ENCODE results near the gene AS3MT.
"Not testable (repeated sequence)": the region's sequence is repeated elsewhere in the genome, so short reads cannot be mapped to it uniquely, and the experiment has no call there.

AS3MT gene

DNA sequence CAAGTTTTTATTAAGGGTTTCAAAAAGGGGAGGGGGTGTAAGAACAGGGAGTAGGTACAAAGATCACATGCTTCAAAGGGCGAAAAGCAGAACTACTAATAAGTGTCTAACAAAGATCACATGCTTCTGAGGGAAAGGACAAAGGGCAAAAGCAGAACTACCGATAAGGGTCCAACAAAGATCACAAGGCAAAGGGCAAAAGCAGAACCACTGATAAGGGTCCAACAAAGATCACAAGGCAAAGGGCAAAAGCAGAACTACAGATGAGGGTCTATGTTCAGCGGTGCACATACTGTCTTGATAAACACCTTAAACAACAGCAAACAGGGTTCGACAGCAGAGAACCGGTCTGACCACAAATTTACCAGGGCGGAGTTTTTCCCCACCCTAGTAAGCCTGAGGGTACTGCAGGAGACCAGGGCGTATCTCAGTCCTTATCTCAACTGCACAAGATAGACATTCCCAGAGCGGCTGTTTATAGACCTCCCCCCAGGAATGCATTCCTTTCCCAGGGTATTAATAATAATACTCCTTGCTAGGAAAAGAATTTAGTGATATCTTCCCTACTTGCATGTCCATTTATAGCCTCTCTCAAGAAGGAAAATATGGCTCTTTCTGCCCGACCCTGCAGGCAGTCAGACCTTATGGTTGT lies 30.9 kb upstream of the AS3MT start:
- CTCF ChIA-PET: interaction anchor here (0.9 to 3.7 kb wide), 3 partner anchors 26 to 405 kb away, joined by 4 to 42 read pairs (median 4); no protein-coding TSS in a partner anchor
- not testable (repeated sequence) for H3K4me3 ChIP-seq (ENCODE audit: control insufficient read depth in 1 of 7, extremely low read depth in 1 of 7, insufficient read depth in 4 of 7, low read depth in 2 of 7, low read length in 6 of 7); H3K27me3 ChIP-seq (replicated peaks in 2 of 5; ENCODE audit: control insufficient read depth in 4 of 5, insufficient read depth in 5 of 5, low read length in 4 of 5); H3K36me3 ChIP-seq (ENCODE audit: control insufficient read depth in 4 of 4, insufficient read depth in 4 of 4, low read length in 3 of 4); H3K4me1 ChIP-seq (ENCODE audit: control extremely low read depth in 1 of 4, control insufficient read depth in 4 of 4, insufficient read depth in 4 of 4, low read length in 3 of 4); H3K27ac ChIP-seq (ENCODE audit: insufficient read depth in 1 of 2, low read depth in 1 of 2, low read length in 2 of 2, poor library complexity in 1 of 2, severe bottlenecking in 2 of 2)
- POLR2A ChIA-PET: interaction anchor here (0.6 kb wide), 1 partner anchor 9 kb away, joined by 4 read pairs; no protein-coding TSS in a partner anchor
- WGBS (ENCODE audit: insufficient coverage): 91% methylated on average over 7 of the region's 9 CpGs
- DNase-seq: peak in 2 of 3 donors; percentile 43 to 60
- H3K9me3 ChIP-seq (ENCODE audit: control extremely low read depth in 1 of 5, control insufficient read depth in 4 of 5, insufficient read depth in 2 of 5, low read depth in 1 of 5, low read length in 4 of 5): peaks cover 1 to 14% (median 11%) of the 10 kb centered on the region in 5 experiments

DNA sequence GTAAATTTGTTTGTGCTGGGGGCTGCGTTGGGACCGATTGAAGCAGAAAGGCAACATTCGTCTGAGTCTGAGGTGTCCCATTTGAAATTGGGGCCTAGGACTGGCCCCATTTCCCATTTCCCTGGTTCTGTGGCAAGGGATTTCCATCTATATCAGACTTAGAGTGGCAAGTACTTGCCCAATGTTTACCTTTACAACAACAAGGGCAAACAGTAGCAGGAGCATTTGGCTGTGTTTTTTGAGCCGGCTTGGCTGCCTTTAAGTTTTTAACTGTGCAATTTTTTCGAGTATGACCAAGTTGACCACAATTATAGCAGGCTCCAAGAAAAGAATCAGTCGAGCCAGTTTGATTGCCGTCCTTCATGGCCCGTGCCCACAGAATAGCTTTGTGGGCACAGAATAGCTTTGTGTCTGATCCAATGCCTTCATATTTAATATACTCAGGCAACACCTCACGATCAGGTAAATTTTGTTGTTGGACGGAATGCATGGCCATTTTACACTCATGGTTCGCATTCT lies 27.4 kb upstream of the AS3MT start:
- ChIA-PET CTCF (interaction anchor here (0.6 to 1.8 kb wide), 3 partner anchors 12 to 413 kb away, joined by 3 to 4 read pairs (median 3); no protein-coding TSS in a partner anchor), POLR2A (no interaction called here)
- Histone ChIP-seq H3K36me3 (ENCODE audit: control insufficient read depth in 4 of 4, insufficient read depth in 4 of 4, low read length in 3 of 4) (no peaks in the 10 kb centered on the region), H3K4me3 (ENCODE audit: control insufficient read depth in 1 of 7, extremely low read depth in 1 of 7, insufficient read depth in 4 of 7, low read depth in 2 of 7, low read length in 6 of 7) (no peak overlapping the region), H3K27me3 (replicated peaks in 2 of 5; ENCODE audit: control insufficient read depth in 4 of 5, insufficient read depth in 5 of 5, low read length in 4 of 5) (no peaks in the 10 kb centered on the region), H3K4me1 (ENCODE audit: control extremely low read depth in 1 of 4, control insufficient read depth in 4 of 4, insufficient read depth in 4 of 4, low read length in 3 of 4) (no peaks in the 10 kb centered on the region), H3K9me3 (ENCODE audit: control extremely low read depth in 1 of 5, control insufficient read depth in 4 of 5, insufficient read depth in 2 of 5, low read depth in 1 of 5, low read length in 4 of 5) (peaks cover 1 to 20% (median 14%) of the 10 kb centered on the region in 5 experiments), H3K27ac (ENCODE audit: insufficient read depth in 1 of 2, low read depth in 1 of 2, low read length in 2 of 2, poor library complexity in 1 of 2, severe bottlenecking in 2 of 2) (no peak overlapping the region)
- 92% methylated on average over 9 of the region's 11 CpGs for WGBS (ENCODE audit: insufficient coverage)
- no peak for DNase-seq

DNA sequence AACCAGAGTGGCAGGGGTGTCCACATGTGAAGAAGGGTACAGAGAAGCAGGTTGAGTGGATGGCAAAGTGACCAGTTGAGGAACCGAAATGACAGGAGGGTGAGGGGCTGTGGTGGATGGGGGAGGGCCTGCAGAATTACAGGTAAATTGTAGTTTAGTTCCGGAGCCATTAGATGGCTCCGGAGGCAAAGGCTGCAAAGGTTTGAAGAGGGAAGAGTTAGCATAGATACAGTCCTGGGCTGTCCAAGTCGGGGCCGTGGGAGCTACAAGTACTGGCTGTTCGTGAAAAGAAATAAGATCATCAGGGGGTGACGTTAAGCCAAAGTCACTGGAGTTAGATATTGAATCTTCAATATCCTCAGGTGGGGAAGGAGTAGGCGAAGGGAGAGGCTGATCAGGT lies 26.1 kb upstream of the AS3MT start:
- H3K36me3 ChIP-seq (ENCODE audit: control insufficient read depth in 4 of 4, insufficient read depth in 4 of 4, low read length in 3 of 4); H3K27ac ChIP-seq (ENCODE audit: insufficient read depth in 1 of 2, low read depth in 1 of 2, low read length in 2 of 2, poor library complexity in 1 of 2, severe bottlenecking in 2 of 2); DNase-seq; H3K27me3 ChIP-seq (replicated peaks in 2 of 5; ENCODE audit: control insufficient read depth in 4 of 5, insufficient read depth in 5 of 5, low read length in 4 of 5); H3K4me1 ChIP-seq (ENCODE audit: control extremely low read depth in 1 of 4, control insufficient read depth in 4 of 4, insufficient read depth in 4 of 4, low read length in 3 of 4); H3K4me3 ChIP-seq (ENCODE audit: control insufficient read depth in 1 of 7, extremely low read depth in 1 of 7, insufficient read depth in 4 of 7, low read depth in 2 of 7, low read length in 6 of 7): not testable (repeated sequence)
- WGBS (ENCODE audit: insufficient coverage): 77% methylated on average over 7 of the region's 8 CpGs
- ChIA-PET POLR2A (interaction anchor here (0.7 kb wide), 1 partner anchor 26 kb away, joined by 3 read pairs; the partner anchor contains the start of gene AS3MT), CTCF (interaction anchor here (1.1 to 1.8 kb wide), 2 partner anchors 13 to 411 kb away, joined by 3 to 4 read pairs; no protein-coding TSS in a partner anchor)
- H3K9me3 ChIP-seq (ENCODE audit: control extremely low read depth in 1 of 5, control insufficient read depth in 4 of 5, insufficient read depth in 2 of 5, low read depth in 1 of 5, low read length in 4 of 5): peaks cover 0 to 12% (median 8%) of the 10 kb centered on the region in 5 experiments

DNA sequence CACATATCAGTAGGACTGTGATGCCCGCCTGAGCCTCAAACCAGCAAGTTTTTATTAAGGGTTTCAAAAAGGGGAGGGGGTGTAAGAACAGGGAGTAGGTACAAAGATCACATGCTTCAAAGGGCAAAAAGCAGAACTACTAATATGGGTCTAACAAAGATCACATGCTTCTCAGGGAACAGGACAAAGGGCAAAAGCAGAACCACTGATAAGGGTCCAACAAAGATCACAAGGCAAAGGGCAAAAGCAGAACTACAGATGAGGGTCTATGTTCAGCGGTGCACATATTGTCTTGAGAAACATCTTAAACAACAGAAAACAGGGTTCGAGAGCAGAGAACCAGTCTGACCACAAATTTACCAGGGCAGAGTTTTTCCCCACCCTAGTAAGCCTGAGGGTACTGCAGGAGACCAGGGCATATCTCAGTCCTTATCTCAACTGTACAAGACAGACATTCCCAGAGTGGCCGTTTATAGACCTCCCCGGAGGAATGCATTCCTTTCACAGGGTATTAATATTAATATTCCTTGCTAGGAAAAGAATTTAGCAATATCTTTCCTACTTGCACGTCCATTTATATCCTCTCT lies 25.0 kb upstream of the AS3MT start:
- H3K36me3 ChIP-seq (ENCODE audit: control insufficient read depth in 4 of 4, insufficient read depth in 4 of 4, low read length in 3 of 4); H3K4me1 ChIP-seq (ENCODE audit: control extremely low read depth in 1 of 4, control insufficient read depth in 4 of 4, insufficient read depth in 4 of 4, low read length in 3 of 4); H3K27me3 ChIP-seq (replicated peaks in 2 of 5; ENCODE audit: control insufficient read depth in 4 of 5, insufficient read depth in 5 of 5, low read length in 4 of 5); H3K4me3 ChIP-seq (ENCODE audit: control insufficient read depth in 1 of 7, extremely low read depth in 1 of 7, insufficient read depth in 4 of 7, low read depth in 2 of 7, low read length in 6 of 7); POLR2A ChIA-PET; H3K9me3 ChIP-seq (ENCODE audit: control extremely low read depth in 1 of 5, control insufficient read depth in 4 of 5, insufficient read depth in 2 of 5, low read depth in 1 of 5, low read length in 4 of 5); H3K27ac ChIP-seq (ENCODE audit: insufficient read depth in 1 of 2, low read depth in 1 of 2, low read length in 2 of 2, poor library complexity in 1 of 2, severe bottlenecking in 2 of 2): not testable (repeated sequence)
- 95% methylated on average over 3 of the region's 6 CpGs for WGBS (ENCODE audit: insufficient coverage)
- CTCF ChIA-PET: interaction anchor here (1.8 kb wide), 1 partner anchor 9 kb away, joined by 6 read pairs; no protein-coding TSS in a partner anchor
- DNase-seq: peak in 1 of 3 donors; percentile 5

DNA sequence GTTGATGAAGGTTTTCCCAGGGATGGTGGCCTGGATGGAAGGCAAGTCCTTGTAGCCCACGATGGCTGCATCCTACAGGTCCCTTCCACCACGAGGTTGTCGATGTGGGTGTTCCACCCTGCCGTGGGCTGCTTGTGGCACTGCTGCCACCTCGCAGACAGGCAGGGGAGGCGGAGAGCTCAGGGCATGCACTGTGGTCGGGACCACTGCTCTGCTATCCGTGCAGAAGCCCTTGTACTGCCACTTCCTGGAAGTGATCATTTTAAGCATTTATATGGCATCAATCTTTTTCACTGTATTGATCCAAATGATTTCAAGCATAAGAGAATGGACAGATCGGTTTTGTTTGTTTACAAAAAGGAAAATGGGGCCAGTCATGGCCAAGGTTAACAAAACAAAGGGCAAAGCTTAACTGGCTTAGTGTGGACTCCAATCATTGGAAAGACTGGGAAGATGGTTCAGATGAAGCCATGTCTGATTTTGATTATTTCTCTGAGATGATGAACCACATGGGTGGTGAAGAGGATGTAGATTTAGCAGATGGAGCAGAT lies 23.8 kb upstream of the AS3MT start:
- CTCF ChIA-PET: interaction anchor here (1.8 kb wide), 1 partner anchor 10 kb away, joined by 6 read pairs; no protein-coding TSS in a partner anchor
- H3K4me1 ChIP-seq (ENCODE audit: control extremely low read depth in 1 of 4, control insufficient read depth in 4 of 4, insufficient read depth in 4 of 4, low read length in 3 of 4): no peaks in the 10 kb centered on the region
- POLR2A ChIA-PET: no interaction called here
- H3K4me3 ChIP-seq (ENCODE audit: control insufficient read depth in 1 of 7, extremely low read depth in 1 of 7, insufficient read depth in 4 of 7, low read depth in 2 of 7, low read length in 6 of 7): no peak overlapping the region
- DNase-seq: no peak
- no peaks in the 10 kb centered on the region for H3K36me3 ChIP-seq (ENCODE audit: control insufficient read depth in 4 of 4, insufficient read depth in 4 of 4, low read length in 3 of 4)
- peaks cover 0 to 7% (median 4%) of the 10 kb centered on the region in 5 experiments for H3K9me3 ChIP-seq (ENCODE audit: control extremely low read depth in 1 of 5, control insufficient read depth in 4 of 5, insufficient read depth in 2 of 5, low read depth in 1 of 5, low read length in 4 of 5)
- H3K27me3 ChIP-seq (replicated peaks in 2 of 5; ENCODE audit: control insufficient read depth in 4 of 5, insufficient read depth in 5 of 5, low read length in 4 of 5): no peaks in the 10 kb centered on the region
- no peak overlapping the region for H3K27ac ChIP-seq (ENCODE audit: insufficient read depth in 1 of 2, low read depth in 1 of 2, low read length in 2 of 2, poor library complexity in 1 of 2, severe bottlenecking in 2 of 2)
- WGBS (ENCODE audit: insufficient coverage): 91% methylated on average over 8 of the region's 9 CpGs

DNA sequence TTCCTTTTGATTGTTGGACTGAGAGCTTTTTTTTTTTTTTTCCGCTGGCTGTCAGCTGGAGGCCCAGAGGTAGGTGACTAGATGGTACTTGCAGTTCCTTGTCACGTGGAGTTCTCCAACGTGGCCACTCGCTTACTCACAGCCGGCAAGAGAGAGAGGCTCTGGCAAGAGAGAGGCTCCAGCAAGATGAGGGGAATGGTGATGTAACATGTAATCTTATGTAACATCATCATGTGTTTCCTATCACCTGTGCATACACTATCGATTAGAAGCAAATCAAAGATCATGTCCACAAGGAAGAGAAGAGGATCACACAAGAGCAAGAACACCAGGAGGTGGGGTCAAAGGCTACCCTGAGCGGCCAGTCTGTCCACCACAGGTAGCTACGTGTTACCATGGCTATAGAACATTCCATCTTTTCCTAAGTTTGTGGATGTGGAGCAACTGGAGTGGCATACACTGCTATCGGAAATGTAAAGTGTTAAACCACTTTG lies 19.2 kb upstream of the AS3MT start:
- H3K27me3 ChIP-seq (replicated peaks in 2 of 5; ENCODE audit: control insufficient read depth in 4 of 5, insufficient read depth in 5 of 5, low read length in 4 of 5): no peaks in the 10 kb centered on the region
- H3K9me3 ChIP-seq (ENCODE audit: control extremely low read depth in 1 of 5, control insufficient read depth in 4 of 5, insufficient read depth in 2 of 5, low read depth in 1 of 5, low read length in 4 of 5): peaks cover 0 to 3% (median 0%) of the 10 kb centered on the region in 5 experiments
- ChIA-PET CTCF (interaction anchor here (0.7 to 1.4 kb wide), 2 partner anchors 27 to 236 kb away, joined by 4 read pairs; no protein-coding TSS in a partner anchor), POLR2A (no interaction called here)
- WGBS (ENCODE audit: insufficient coverage): 100% methylated on average over 2 of the region's 9 CpGs
- H3K36me3 ChIP-seq (ENCODE audit: control insufficient read depth in 4 of 4, insufficient read depth in 4 of 4, low read length in 3 of 4): no peaks in the 10 kb centered on the region
- no peak overlapping the region for H3K27ac ChIP-seq (ENCODE audit: insufficient read depth in 1 of 2, low read depth in 1 of 2, low read length in 2 of 2, poor library complexity in 1 of 2, severe bottlenecking in 2 of 2)
- H3K4me3 ChIP-seq (ENCODE audit: control insufficient read depth in 1 of 7, extremely low read depth in 1 of 7, insufficient read depth in 4 of 7, low read depth in 2 of 7, low read length in 6 of 7): no peak overlapping the region
- H3K4me1 ChIP-seq (ENCODE audit: control extremely low read depth in 1 of 4, control insufficient read depth in 4 of 4, insufficient read depth in 4 of 4, low read length in 3 of 4): peaks cover 0 to 4% (median 1%) of the 10 kb centered on the region in 4 experiments
- DNase-seq: no peak
